Measurements from ENCODE around the gene GRM4. TPM values are rescaled to one million over a fixed set of nuclear protein-coding genes. Genes with fewer than 3 reads are reported as not detected.
A peak's percentile ranks its signal among the peaks of the same experiment; 100 is the strongest.
"Not testable (repeated sequence)": the region's sequence is repeated elsewhere in the genome, so short reads cannot be mapped to it uniquely, and the experiment has no call there.

The GRM4 gene
- total RNA-seq, 1 donor from 2014 or later = 1.2 TPM

GRCh38 chr6:34045771-34046170 is 100.1 kb downstream of the GRM4 start:
- Histone ChIP-seq H4K20me1 (ENCODE audit: low read depth) (peaks cover 6% of the 10 kb centered on the region), H3F3A (ENCODE audit: low read depth) (peaks cover 17% of the 10 kb centered on the region), H3K27me3 (no peaks in the 10 kb centered on the region), H3K9ac (no peak overlapping the region), H3K79me2 (ENCODE audit: low read depth) (no peaks in the 10 kb centered on the region), H3K4me3 (no peak overlapping the region), H2AFZ (replicated peaks) (no peak overlapping the region), H3K36me3 (no peaks in the 10 kb centered on the region), H3K4me2 (no peak overlapping the region), H3K9me3 (ENCODE audit: low read depth) (no peaks in the 10 kb centered on the region), H3K27ac (no peak overlapping the region), H3K4me1 (peaks cover 23% of the 10 kb centered on the region)
- Mint-ChIP-seq H3K4me3 (no peak overlapping the region), H3K4me1 (peaks cover 30% of the 10 kb centered on the region), H3K27me3 (ENCODE audit: insufficient read depth, low read depth) (peaks cover 20% of the 10 kb centered on the region), H3K27ac (no peak overlapping the region), H3K36me3 (no peaks in the 10 kb centered on the region), H3K9me3 (no peaks in the 10 kb centered on the region)
- no peak for DNase-seq (ENCODE audit: low spot score)
- TF ChIP-seq CTCF (IDR thresholded peaks at IDR 0.05) (no peak), EZH2phosphoT487 (IDR thresholded peaks at IDR 0.05) (no peak), EZH2 (IDR thresholded peaks at IDR 0.05) (no peak)

DNA sequence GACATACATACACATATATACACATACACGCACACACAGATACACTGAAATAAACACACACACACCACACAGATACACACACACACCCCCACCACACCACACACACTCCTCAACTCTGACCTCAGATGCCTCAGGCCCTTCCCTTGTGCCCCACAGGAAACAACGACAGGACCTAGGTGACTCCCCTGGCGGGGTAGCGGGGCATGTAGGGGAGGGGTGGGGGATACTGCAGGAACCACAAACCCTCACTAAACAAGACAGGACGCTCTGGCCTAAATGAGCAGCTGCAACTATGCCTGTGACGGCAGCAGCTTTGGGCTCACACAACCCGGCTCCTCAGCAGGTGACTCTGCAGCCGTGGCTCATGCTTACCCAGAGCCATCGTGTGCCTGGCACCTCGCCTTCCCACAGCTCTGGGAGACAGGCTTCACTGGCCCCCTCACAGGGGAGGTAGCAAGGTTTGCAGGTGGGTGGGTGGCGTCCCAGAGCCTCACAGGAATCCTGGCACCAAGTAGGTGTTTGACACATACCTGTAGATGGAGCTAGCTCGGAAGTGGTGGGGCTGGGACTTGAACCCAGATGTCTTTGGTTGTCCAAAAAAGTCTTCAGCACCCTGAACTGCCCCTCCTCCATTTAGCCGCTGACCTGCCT is 100.8 kb downstream of the GRM4 start:
- Histone ChIP-seq H4K20me1 (ENCODE audit: low read depth) (peaks cover 6% of the 10 kb centered on the region), H3K4me2 (no peak overlapping the region), H3K79me2 (ENCODE audit: low read depth) (no peaks in the 10 kb centered on the region), H3K4me1 (peaks cover 23% of the 10 kb centered on the region), H3K36me3 (no peaks in the 10 kb centered on the region), H3K4me3 (no peak overlapping the region), H3K9me3 (ENCODE audit: low read depth) (no peaks in the 10 kb centered on the region), H3F3A (ENCODE audit: low read depth) (peaks cover 17% of the 10 kb centered on the region), H3K27me3 (no peaks in the 10 kb centered on the region), H3K9ac (no peak overlapping the region), H3K27ac (no peak overlapping the region), H2AFZ (replicated peaks) (no peak overlapping the region)
- no peaks in the 10 kb centered on the region for H3K36me3 Mint-ChIP-seq
- H3K9me3 Mint-ChIP-seq = no peaks in the 10 kb centered on the region
- H3K27me3 Mint-ChIP-seq (ENCODE audit: insufficient read depth, low read depth) = peaks cover 20% of the 10 kb centered on the region
- no peak overlapping the region for H3K4me3 Mint-ChIP-seq
- DNase-seq (ENCODE audit: low spot score) = no peak
- peak overlapping the region; percentile 8 for H3K27ac Mint-ChIP-seq
- TF ChIP-seq CTCF (IDR thresholded peaks at IDR 0.05) (no peak), EZH2 (IDR thresholded peaks at IDR 0.05) (no peak), EZH2phosphoT487 (IDR thresholded peaks at IDR 0.05) (no peak)
- H3K4me1 Mint-ChIP-seq = peaks cover 30% of the 10 kb centered on the region

GRCh38 chr6:34043359-34043758 is 102.5 kb downstream of the GRM4 start:
- Mint-ChIP-seq H3K9me3 (no peaks in the 10 kb centered on the region), H3K4me3 (no peak overlapping the region), H3K36me3 (no peaks in the 10 kb centered on the region), H3K27me3 (ENCODE audit: insufficient read depth, low read depth) (peaks cover 13% of the 10 kb centered on the region), H3K27ac (peak overlapping the region; percentile 29), H3K4me1 (peaks cover 19% of the 10 kb centered on the region)
- H3K27ac ChIP-seq = no peak overlapping the region
- peaks cover 17% of the 10 kb centered on the region for H3F3A ChIP-seq (ENCODE audit: low read depth)
- H3K36me3 ChIP-seq = no peaks in the 10 kb centered on the region
- peaks cover 19% of the 10 kb centered on the region for H3K4me1 ChIP-seq
- no peak for DNase-seq (ENCODE audit: low spot score)
- H2AFZ ChIP-seq (replicated peaks) = no peak overlapping the region
- no peak overlapping the region for H3K4me3 ChIP-seq
- H3K4me2 ChIP-seq = no peak overlapping the region
- peaks cover 6% of the 10 kb centered on the region for H4K20me1 ChIP-seq (ENCODE audit: low read depth)
- H3K27me3 ChIP-seq = no peaks in the 10 kb centered on the region
- H3K9me3 ChIP-seq (ENCODE audit: low read depth) = no peaks in the 10 kb centered on the region
- no peak overlapping the region for H3K9ac ChIP-seq
- H3K79me2 ChIP-seq (ENCODE audit: low read depth) = no peaks in the 10 kb centered on the region
- TF ChIP-seq EZH2phosphoT487 (IDR thresholded peaks at IDR 0.05) = no peak

GRCh38 chr6:34041998-34042397 is 103.9 kb downstream of the GRM4 start:
- not testable (repeated sequence) for H3K27ac ChIP-seq; H3K9me3 ChIP-seq (ENCODE audit: low read depth); H3K4me2 ChIP-seq; H3K9ac ChIP-seq; DNase-seq (ENCODE audit: low spot score); H2AFZ ChIP-seq (replicated peaks); H3K79me2 ChIP-seq (ENCODE audit: low read depth); H3K36me3 Mint-ChIP-seq; H3K9me3 Mint-ChIP-seq; H3K27me3 ChIP-seq; H3K4me3 Mint-ChIP-seq; H3K4me3 ChIP-seq; H3K36me3 ChIP-seq; H3K27ac Mint-ChIP-seq; H4K20me1 ChIP-seq (ENCODE audit: low read depth)
- Histone ChIP-seq H3F3A (ENCODE audit: low read depth) (peaks cover 17% of the 10 kb centered on the region), H3K4me1 (peaks cover 23% of the 10 kb centered on the region)
- H3K4me1 Mint-ChIP-seq = peaks cover 22% of the 10 kb centered on the region
- peaks cover 15% of the 10 kb centered on the region for H3K27me3 Mint-ChIP-seq (ENCODE audit: insufficient read depth, low read depth)
